Astrocyte (in vitro differentiated cells and primary cell): ENCODE results near the gene RUNX1. TPM values are rescaled to one million over a fixed set of nuclear protein-coding genes. Genes with fewer than 3 reads are reported as not detected.

Experiments
- DNase-seq: peaks from one replicate; pipeline ENCODE4 v3.0.0-alpha.2; 2010; ENCODE audit warnings: low read depth
- FAIRE-seq: peaks from 2 replicates; lab custom pipeline; 2011; peaks lifted over from hg19 to GRCh38; lab: Jason Lieb, UNC
- H2AFZ ChIP-seq: 2 replicates; pipeline ENCODE4 v1.6.0; 2012; ENCODE audit warnings: low read depth, low read length, inconsistent platforms
- H3K27ac ChIP-seq: 2 replicates; pipeline ENCODE4 v1.5.1; 2011; ENCODE audit warnings: low read depth, low read length, inconsistent platforms
- H3K27me3 ChIP-seq: 2 replicates; pipeline ENCODE4 v1.6.0; 2011; ENCODE audit warnings: low read length, inconsistent platforms; ENCODE audit not compliant: insufficient read depth
- H3K36me3 ChIP-seq: 2 replicates; pipeline ENCODE4 v1.5.1; 2011; ENCODE audit warnings: low read length, inconsistent platforms; ENCODE audit not compliant: insufficient read depth
- H3K4me1 ChIP-seq: 2 replicates; pipeline ENCODE4 v1.5.1; 2011; ENCODE audit warnings: low read length, inconsistent platforms; ENCODE audit not compliant: insufficient read depth
- H3K4me2 ChIP-seq: 2 replicates; pipeline ENCODE4 v1.6.0; 2012; ENCODE audit warnings: low read length, inconsistent platforms
- H3K4me3 ChIP-seq: 2 replicates; pipeline ENCODE4 v1.5.1; 2011; ENCODE audit warnings: low read depth, mild to moderate bottlenecking, low read length, inconsistent platforms; ENCODE audit not compliant: insufficient read depth
- H3K79me2 ChIP-seq: 2 replicates; pipeline ENCODE4 v1.6.0; 2012; ENCODE audit warnings: mild to moderate bottlenecking, low read length, inconsistent platforms; ENCODE audit not compliant: insufficient read depth
- H3K9ac ChIP-seq: 2 replicates; pipeline ENCODE4 v1.6.0; 2012; ENCODE audit warnings: mild to moderate bottlenecking, low read length, inconsistent platforms
- H3K9me3 ChIP-seq: 2 replicates; pipeline ENCODE4 v1.5.1; 2012; ENCODE audit warnings: low read depth, mild to moderate bottlenecking, low read length, inconsistent platforms; ENCODE audit not compliant: insufficient read depth
- H4K20me1 ChIP-seq: 2 replicates; pipeline ENCODE4 v1.6.0; 2012; ENCODE audit warnings: low read length, inconsistent platforms; ENCODE audit not compliant: insufficient read depth
- H3K27ac Mint-ChIP-seq: one replicate; pipeline ENCODE4 v1.8.0; 2021; ENCODE audit warnings: mild to moderate bottlenecking, mixed read lengths; ENCODE audit not compliant: unreplicated experiment
- H3K27me3 Mint-ChIP-seq: one replicate; pipeline ENCODE4 v1.8.0; 2021; ENCODE audit warnings: low read depth, mixed read lengths; ENCODE audit not compliant: unreplicated experiment
- H3K36me3 Mint-ChIP-seq: one replicate; pipeline ENCODE4 v1.8.0; 2021; ENCODE audit warnings: low read depth, mixed read lengths; ENCODE audit not compliant: unreplicated experiment
- H3K4me1 Mint-ChIP-seq: one replicate; pipeline ENCODE4 v1.8.0; 2021; ENCODE audit warnings: low read depth, mixed read lengths; ENCODE audit not compliant: unreplicated experiment
- H3K4me3 Mint-ChIP-seq: one replicate; pipeline ENCODE4 v1.8.0; 2021; ENCODE audit warnings: mild to moderate bottlenecking, moderate library complexity, mixed read lengths; ENCODE audit not compliant: unreplicated experiment
- H3K9me3 Mint-ChIP-seq: one replicate; pipeline ENCODE4 v1.8.0; 2021; ENCODE audit warnings: mild to moderate bottlenecking, mixed read lengths; ENCODE audit not compliant: unreplicated experiment
- EZH2 ChIP-seq: IDR thresholded peaks from 2 replicates; pipeline ENCODE4 v1.6.1; 2012; ENCODE audit warnings: mild to moderate bottlenecking, low read length, inconsistent platforms; ENCODE audit not compliant: insufficient read depth
- total RNA-seq: library from RNA; stranded (reverse); gene quantifications from 2 replicates; pipeline ENCODE4 v1.2.1, GENCODE V29; 2021
- TF ChIP-seq, protein P1 (sequence below): IDR thresholded peaks from 2 replicates; pipeline ENCODE4 v1.5.1; 2011; ENCODE audit warnings: low read depth, mild to moderate bottlenecking, inconsistent platforms, low read length, moderate library complexity; ENCODE audit not compliant: insufficient read depth

Gene RUNX1
- total RNA-seq, 1 donor from 2014 or later: 84.6 TPM

DNA sequence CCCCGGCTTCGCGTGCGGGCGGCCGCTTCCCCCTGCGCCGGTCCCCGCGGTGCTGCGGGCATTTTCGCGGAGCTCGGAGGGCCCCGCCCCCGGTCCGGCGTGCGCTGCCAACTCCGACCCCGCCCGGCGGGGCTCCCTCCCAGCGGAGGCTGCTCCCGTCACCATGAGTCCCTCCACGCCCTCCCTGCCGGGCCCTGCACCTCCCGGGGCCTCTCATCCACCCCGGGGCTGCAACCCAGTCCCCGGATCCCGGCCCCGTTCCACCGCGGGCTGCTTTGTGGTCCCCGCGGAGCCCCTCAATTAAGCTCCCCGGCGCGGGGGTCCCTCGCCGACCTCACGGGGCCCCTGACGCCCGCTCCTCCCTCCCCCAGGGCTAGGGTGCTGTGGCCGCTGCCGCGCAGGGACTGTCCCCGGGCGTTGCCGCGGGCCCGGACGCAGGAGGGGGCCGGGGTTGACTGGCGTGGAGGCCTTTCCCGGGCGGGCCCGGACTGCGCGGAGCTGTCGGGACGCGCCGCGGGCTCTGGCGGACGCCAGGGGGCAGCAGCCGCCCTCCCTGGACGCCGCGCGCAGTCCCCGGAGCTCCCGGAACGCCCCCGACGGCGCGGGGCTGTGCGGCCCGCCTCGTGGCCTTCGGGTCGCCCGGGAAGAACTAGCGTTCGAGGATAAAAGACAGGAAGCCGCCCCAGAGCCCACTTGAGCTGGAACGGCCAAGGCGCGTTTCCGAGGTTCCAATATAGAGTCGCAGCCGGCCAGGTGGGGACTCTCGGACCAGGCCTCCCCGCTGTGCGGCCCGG is 159.2 kb downstream of the RUNX1 start:
- DNase-seq (peak; percentile 62), FAIRE-seq (no peak)
- no peaks in the 10 kb centered on the region for H3K36me3 ChIP-seq
- H3K27me3 Mint-ChIP-seq: no peaks in the 10 kb centered on the region
- no peak overlapping the region for H3K4me3 Mint-ChIP-seq
- H3K4me2 ChIP-seq: peak overlapping the region; percentile 94
- peak overlapping the region; percentile 93 for H3K27ac ChIP-seq
- peak overlapping the region; percentile 95 for H3K4me3 ChIP-seq
- H4K20me1 ChIP-seq: peaks cover 29% of the 10 kb centered on the region
- H3K79me2 ChIP-seq: peaks cover 50% of the 10 kb centered on the region
- no peaks in the 10 kb centered on the region for H3K27me3 ChIP-seq
- no peak overlapping the region for H2AFZ ChIP-seq
- peaks cover 2% of the 10 kb centered on the region for H3K9me3 Mint-ChIP-seq
- H3K27ac Mint-ChIP-seq: no peak overlapping the region
- H3K4me1 Mint-ChIP-seq: peaks cover 10% of the 10 kb centered on the region
- H3K9me3 ChIP-seq: no peaks in the 10 kb centered on the region
- H3K4me1 ChIP-seq: peaks cover 22% of the 10 kb centered on the region
- TF ChIP-seq, protein P1, sequence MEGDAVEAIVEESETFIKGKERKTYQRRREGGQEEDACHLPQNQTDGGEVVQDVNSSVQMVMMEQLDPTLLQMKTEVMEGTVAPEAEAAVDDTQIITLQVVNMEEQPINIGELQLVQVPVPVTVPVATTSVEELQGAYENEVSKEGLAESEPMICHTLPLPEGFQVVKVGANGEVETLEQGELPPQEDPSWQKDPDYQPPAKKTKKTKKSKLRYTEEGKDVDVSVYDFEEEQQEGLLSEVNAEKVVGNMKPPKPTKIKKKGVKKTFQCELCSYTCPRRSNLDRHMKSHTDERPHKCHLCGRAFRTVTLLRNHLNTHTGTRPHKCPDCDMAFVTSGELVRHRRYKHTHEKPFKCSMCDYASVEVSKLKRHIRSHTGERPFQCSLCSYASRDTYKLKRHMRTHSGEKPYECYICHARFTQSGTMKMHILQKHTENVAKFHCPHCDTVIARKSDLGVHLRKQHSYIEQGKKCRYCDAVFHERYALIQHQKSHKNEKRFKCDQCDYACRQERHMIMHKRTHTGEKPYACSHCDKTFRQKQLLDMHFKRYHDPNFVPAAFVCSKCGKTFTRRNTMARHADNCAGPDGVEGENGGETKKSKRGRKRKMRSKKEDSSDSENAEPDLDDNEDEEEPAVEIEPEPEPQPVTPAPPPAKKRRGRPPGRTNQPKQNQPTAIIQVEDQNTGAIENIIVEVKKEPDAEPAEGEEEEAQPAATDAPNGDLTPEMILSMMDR: peak; percentile 35
- no peak for TF ChIP-seq EZH2
- H3K36me3 Mint-ChIP-seq: peaks cover 12% of the 10 kb centered on the region
- peak overlapping the region; percentile 99 for H3K9ac ChIP-seq

DNA sequence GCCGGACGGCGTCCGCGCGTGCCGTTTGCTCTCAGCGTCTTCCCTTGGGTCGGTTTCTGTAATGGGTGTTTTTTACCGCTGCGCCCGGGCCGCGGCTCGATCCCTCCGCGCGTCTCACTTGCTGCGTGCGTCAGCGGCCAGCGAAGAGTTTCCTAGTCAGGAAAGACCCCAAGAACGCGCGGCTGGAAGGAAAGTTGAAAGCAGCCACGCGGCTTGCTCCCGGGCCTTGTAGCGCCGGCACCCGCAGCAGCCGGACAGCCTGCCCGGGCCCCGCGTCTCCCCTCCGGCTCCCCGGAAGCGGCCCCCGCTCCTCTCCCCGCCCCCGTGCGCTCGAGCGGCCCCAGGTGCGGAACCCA is 159.8 kb downstream of the RUNX1 start:
- Mint-ChIP-seq H3K9me3 (peaks cover 2% of the 10 kb centered on the region), H3K4me3 (peak overlapping the region; percentile 87), H3K4me1 (peaks cover 10% of the 10 kb centered on the region), H3K27me3 (no peaks in the 10 kb centered on the region), H3K27ac (peak overlapping the region; percentile 98), H3K36me3 (peaks cover 15% of the 10 kb centered on the region)
- Histone ChIP-seq H3K27ac (peak overlapping the region; percentile 93), H3K9ac (peak overlapping the region; percentile 99), H3K4me2 (peak overlapping the region; percentile 94), H3K4me1 (peaks cover 22% of the 10 kb centered on the region), H3K4me3 (peak overlapping the region; percentile 95), H4K20me1 (peaks cover 33% of the 10 kb centered on the region), H2AFZ (no peak overlapping the region), H3K79me2 (peaks cover 56% of the 10 kb centered on the region), H3K9me3 (no peaks in the 10 kb centered on the region), H3K27me3 (no peaks in the 10 kb centered on the region), H3K36me3 (no peaks in the 10 kb centered on the region)
- DNase-seq (peak; percentile 69), FAIRE-seq (no peak)
- TF ChIP-seq EZH2: no peak
- TF ChIP-seq, protein P1: no peak
